HG02938 (cell line): ENCODE measurements around the gene SELE.
A peak's percentile ranks its signal among the peaks of the same experiment; 100 is the strongest.
"Not testable (repeated sequence)": the region's sequence is repeated elsewhere in the genome, so short reads cannot be mapped to it uniquely, and the experiment has no call there.

Experiments used
- ATAC-seq: cut with Tn5 transposase; IDR thresholded peaks from one replicate; pipeline ENCODE4 v1.9.1; 2021; ENCODE audit warnings: mild to moderate bottlenecking, moderate library complexity; ENCODE audit not compliant: unreplicated experiment

Gene SELE

GRCh38 chr1:169723763-169724162, 10.1 kb downstream of the SELE start:
- ATAC-seq, result no peak

GRCh38 chr1:169722779-169723178, 11.1 kb downstream of the SELE start:
- no peak for ATAC-seq

GRCh38 chr1:169715100-169715499, 18.8 kb downstream of the SELE start:
- not testable (repeated sequence) for ATAC-seq

- not testable (repeated sequence) for ATAC-seq
Observed at GRCh38 chr1:169713090-169713489, 20.8 kb downstream of the SELE start.

GRCh38 chr1:169712309-169712631, 21.6 kb downstream of the SELE start:
- no peak for ATAC-seq

GRCh38 chr1:169711469-169712308, 22.2 kb downstream of the SELE start, which contains the start of gene SELL:
Gene SELL, minus strand, starts transcription at chr1:169711620. Its CDS starts 122 bp downstream, at chr1:169711498.
- ATAC-seq, result peak; percentile 64

- no peak for ATAC-seq
Observed at GRCh38 chr1:169708647-169709046, 25.2 kb downstream of the SELE start.

GRCh38 chr1:169707912-169708604, 25.8 kb downstream of the SELE start:
- ATAC-seq, result no peak

GRCh38 chr1:169704797-169705196, 29.1 kb downstream of the SELE start:
- ATAC-seq, result no peak

- ATAC-seq, result no peak
Observed at GRCh38 chr1:169701261-169702005, 32.4 kb downstream of the SELE start.

GRCh38 chr1:169699707-169700106, 34.2 kb downstream of the SELE start:
- ATAC-seq, result no peak

GRCh38 chr1:169698976-169699375, 34.9 kb downstream of the SELE start:
- no peak for ATAC-seq

GRCh38 chr1:169697755-169698154, 36.1 kb downstream of the SELE start:
- ATAC-seq, result no peak

- ATAC-seq, result no peak
Observed at GRCh38 chr1:169696273-169697100, 37.4 kb downstream of the SELE start.

GRCh38 chr1:169694304-169695075, 39.4 kb downstream of the SELE start:
- ATAC-seq, result no peak

GRCh38 chr1:169692756-169693460, 41.0 kb downstream of the SELE start:
- ATAC-seq, result peak; percentile 27

GRCh38 chr1:169690489-169690888, 43.4 kb downstream of the SELE start:
- ATAC-seq, result no peak

- no peak for ATAC-seq
Observed at GRCh38 chr1:169689395-169689794, 44.5 kb downstream of the SELE start.

GRCh38 chr1:169688377-169688776, 45.5 kb downstream of the SELE start:
- ATAC-seq, result not testable (repeated sequence)
